HFFc6 (cell line): Measurements from ENCODE around the gene GPAT3. TPM values are rescaled to one million over a fixed set of nuclear protein-coding genes. Genes with fewer than 3 reads are reported as not detected.

ENCODE experiments used
- DNase-seq: peaks from one replicate; pipeline ENCODE4 v3.0.0-alpha.2; 2018
- H3K27ac Mint-ChIP-seq: 2 replicates; pipeline ENCODE4 v1.8.0; 2020; ENCODE audit warnings: mild to moderate bottlenecking, mixed read lengths
- H3K27me3 Mint-ChIP-seq: 2 replicates; pipeline ENCODE4 v1.8.0; 2021; ENCODE audit warnings: mild to moderate bottlenecking, moderate library complexity, mixed read lengths; ENCODE audit not compliant: insufficient read depth
- H3K36me3 Mint-ChIP-seq: 2 replicates; pipeline ENCODE4 v1.8.0; 2021; ENCODE audit warnings: low read depth, mixed read lengths
- H3K4me1 Mint-ChIP-seq: 2 replicates; pipeline ENCODE4 v1.8.0; 2020; ENCODE audit warnings: low read depth, mixed read lengths
- H3K4me3 Mint-ChIP-seq: 2 replicates; pipeline ENCODE4 v1.8.0; 2020; ENCODE audit warnings: mild to moderate bottlenecking, moderate library complexity, mixed read lengths
- H3K9me3 Mint-ChIP-seq: 2 replicates; pipeline ENCODE4 v1.8.0; 2020; ENCODE audit warnings: mild to moderate bottlenecking, mixed read lengths
- total RNA-seq, 6 experiments: library from RNA; stranded (reverse); fragmentation: NEBNext Ultra II Directional; extraction: Animal tissue kit (Norgen Biotek cat#: 25700); gene quantifications; 2 replicates in 1 of 6; 3 replicates in 5 of 6; pipeline ENCODE4 v1.2.3, GENCODE V29; 2021
- TF ChIP-seq, protein P1 (sequence below): fragments of 200-600 bp; sonication (generic); IDR thresholded peaks from 2 replicates; pipeline ENCODE4 v1.5.0; 2021; ENCODE audit warnings: antibody characterized with exemption, mild to moderate bottlenecking

Gene GPAT3
- total RNA-seq, 6 experiments from 2014 or later: 0.51 to 1.8 (median 0.79) TPM

DNA sequence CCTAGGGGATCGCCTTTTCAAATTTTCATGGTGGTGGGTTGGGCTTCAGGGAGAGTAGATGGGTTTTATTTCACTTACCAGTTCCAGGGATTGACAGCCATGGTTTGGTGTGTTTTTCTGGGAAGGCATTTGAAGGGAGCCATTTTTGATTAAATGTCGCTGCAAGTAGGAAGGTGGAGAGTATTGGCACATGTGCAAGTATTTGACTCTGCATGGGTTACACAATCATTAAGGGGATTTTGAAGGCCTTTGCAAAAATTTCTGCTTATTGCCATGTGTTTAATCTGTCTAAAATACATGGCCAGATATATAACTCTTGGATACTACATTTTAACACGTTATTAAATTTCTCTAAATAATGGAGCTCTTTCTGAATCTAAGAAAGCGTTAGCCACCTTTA lies 55.1 kb downstream of the GPAT3 start:
- no peaks in the 10 kb centered on the region for H3K36me3 Mint-ChIP-seq
- no peaks in the 10 kb centered on the region for H3K9me3 Mint-ChIP-seq
- no peak overlapping the region for H3K4me3 Mint-ChIP-seq
- no peaks in the 10 kb centered on the region for H3K4me1 Mint-ChIP-seq
- TF ChIP-seq, protein P1, sequence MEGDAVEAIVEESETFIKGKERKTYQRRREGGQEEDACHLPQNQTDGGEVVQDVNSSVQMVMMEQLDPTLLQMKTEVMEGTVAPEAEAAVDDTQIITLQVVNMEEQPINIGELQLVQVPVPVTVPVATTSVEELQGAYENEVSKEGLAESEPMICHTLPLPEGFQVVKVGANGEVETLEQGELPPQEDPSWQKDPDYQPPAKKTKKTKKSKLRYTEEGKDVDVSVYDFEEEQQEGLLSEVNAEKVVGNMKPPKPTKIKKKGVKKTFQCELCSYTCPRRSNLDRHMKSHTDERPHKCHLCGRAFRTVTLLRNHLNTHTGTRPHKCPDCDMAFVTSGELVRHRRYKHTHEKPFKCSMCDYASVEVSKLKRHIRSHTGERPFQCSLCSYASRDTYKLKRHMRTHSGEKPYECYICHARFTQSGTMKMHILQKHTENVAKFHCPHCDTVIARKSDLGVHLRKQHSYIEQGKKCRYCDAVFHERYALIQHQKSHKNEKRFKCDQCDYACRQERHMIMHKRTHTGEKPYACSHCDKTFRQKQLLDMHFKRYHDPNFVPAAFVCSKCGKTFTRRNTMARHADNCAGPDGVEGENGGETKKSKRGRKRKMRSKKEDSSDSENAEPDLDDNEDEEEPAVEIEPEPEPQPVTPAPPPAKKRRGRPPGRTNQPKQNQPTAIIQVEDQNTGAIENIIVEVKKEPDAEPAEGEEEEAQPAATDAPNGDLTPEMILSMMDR: no peak
- DNase-seq: no peak
- no peak overlapping the region for H3K27ac Mint-ChIP-seq
- H3K27me3 Mint-ChIP-seq: peaks cover 2% of the 10 kb centered on the region; the same call in 1 of the 2 replicates

DNA sequence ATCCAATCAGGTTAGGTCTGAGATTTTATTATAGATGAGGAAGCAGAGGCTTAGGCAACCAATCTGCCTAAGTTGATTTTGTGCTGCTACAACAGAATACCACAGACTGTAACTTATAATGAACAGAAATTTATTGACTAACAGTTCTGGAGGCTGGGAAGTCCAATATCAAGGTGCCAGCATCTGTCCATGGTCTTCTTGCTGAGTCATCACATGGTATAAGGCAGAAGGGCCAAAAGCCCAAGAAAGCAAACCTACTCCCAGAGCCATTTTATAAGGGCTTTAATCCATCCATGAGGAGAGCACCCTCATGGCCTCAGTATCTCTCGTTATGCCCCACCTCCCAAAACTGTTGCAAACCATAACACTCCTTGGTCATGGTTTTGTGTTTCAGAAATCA lies 55.8 kb downstream of the GPAT3 start:
- Mint-ChIP-seq H3K4me1 (no peaks in the 10 kb centered on the region), H3K9me3 (no peaks in the 10 kb centered on the region), H3K4me3 (no peak overlapping the region), H3K27ac (no peak overlapping the region), H3K36me3 (no peaks in the 10 kb centered on the region), H3K27me3 (peaks cover 2% of the 10 kb centered on the region; the same call in 1 of the 2 replicates)
- TF ChIP-seq, protein P1: no peak
- DNase-seq: no peak

DNA sequence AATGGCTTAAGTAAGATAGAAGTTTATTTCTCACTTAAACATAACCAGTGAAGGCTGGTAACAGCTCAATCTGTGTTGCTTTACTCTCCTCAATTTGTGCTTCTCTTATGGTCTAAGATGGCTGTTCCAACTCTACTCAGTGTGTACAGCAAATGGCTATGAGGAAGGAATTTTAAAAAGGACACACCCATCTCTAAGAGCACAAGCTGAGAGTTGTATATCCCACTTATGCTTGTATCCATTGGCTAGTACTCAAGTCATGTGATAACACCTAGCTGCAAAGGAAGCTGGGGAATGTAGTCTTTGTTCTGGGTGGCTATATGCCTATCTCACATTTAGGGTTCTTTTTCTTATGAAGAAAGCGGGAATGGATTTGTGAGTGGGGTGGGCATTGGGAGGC lies 63.3 kb downstream of the GPAT3 start:
- H3K36me3 Mint-ChIP-seq: no peaks in the 10 kb centered on the region
- TF ChIP-seq, protein P1: no peak
- no peak overlapping the region for H3K27ac Mint-ChIP-seq
- DNase-seq: peak; percentile 50
- no peaks in the 10 kb centered on the region for H3K4me1 Mint-ChIP-seq
- no peaks in the 10 kb centered on the region for H3K9me3 Mint-ChIP-seq
- H3K4me3 Mint-ChIP-seq: no peak overlapping the region
- H3K27me3 Mint-ChIP-seq: peaks cover 2% of the 10 kb centered on the region; the same call in 1 of the 2 replicates

DNA sequence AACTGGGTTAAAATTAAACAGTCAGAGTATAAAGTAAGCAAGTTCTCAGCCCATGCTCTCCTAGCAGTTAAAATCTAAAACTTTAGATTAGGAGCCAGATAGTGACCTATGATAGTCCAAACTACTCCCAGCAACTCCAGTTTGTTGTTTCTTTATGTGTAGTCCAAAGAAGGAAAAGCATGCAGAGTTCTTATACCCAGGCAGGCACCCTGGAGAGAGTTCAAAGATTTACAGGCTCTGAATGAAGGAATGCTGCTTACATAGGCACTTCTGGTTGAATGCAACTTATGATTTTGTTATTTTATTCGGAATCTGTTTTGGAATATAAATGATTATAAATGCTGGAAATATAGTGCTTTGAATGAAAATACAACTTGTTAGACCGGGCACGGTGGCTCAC lies 67.2 kb downstream of the GPAT3 start:
- no peak overlapping the region for H3K27ac Mint-ChIP-seq
- no peaks in the 10 kb centered on the region for H3K27me3 Mint-ChIP-seq
- TF ChIP-seq, protein P1: no peak
- no peaks in the 10 kb centered on the region for H3K4me1 Mint-ChIP-seq
- no peaks in the 10 kb centered on the region for H3K9me3 Mint-ChIP-seq
- no peak overlapping the region for H3K4me3 Mint-ChIP-seq
- no peaks in the 10 kb centered on the region for H3K36me3 Mint-ChIP-seq
- DNase-seq: no peak

DNA sequence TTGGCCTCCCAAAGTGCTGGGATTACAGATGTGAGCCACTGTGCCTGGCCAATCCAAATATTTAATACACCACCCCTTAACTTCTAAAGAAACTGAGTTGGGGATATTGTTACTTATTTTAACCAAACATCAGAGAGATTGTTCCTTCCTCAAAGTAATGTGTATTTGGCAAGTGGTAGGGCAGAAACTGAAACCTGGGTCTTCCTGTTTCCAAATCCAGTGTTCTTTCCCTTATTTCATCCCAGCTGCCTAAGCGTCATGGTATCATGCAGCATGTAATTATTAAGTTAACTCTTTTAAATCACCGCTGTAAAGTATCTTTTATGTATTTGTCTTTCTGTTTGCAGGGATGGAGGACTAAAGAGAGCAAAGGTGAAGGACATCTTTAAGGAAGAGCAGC lies 68.4 kb downstream of the GPAT3 start:
- no peak overlapping the region for H3K27ac Mint-ChIP-seq

More for the DNA sequence above, 68.4 kb downstream of the GPAT3 start:
- Mint-ChIP-seq H3K9me3 (no peaks in the 10 kb centered on the region), H3K4me3 (no peak overlapping the region), H3K36me3 (no peaks in the 10 kb centered on the region), H3K4me1 (no peaks in the 10 kb centered on the region), H3K27me3 (no peaks in the 10 kb centered on the region)
- TF ChIP-seq, protein P1: no peak
- DNase-seq: no peak
